HG03342 (cell line): ENCODE data around the gene ITGAD.

ENCODE experiments used
- ATAC-seq: cut with Tn5 transposase; IDR thresholded peaks from one replicate; pipeline ENCODE4 v1.9.1; 2021; ENCODE audit warnings: mild to moderate bottlenecking, moderate library complexity; ENCODE audit not compliant: unreplicated experiment

The ITGAD gene

GRCh38 chr16:31474173-31474714 lies 81.1 kb downstream of the ITGAD start:
- ATAC-seq: no peak

GRCh38 chr16:31474773-31475738 lies 81.9 kb downstream of the ITGAD start:
- no peak for ATAC-seq

GRCh38 chr16:31475946-31476302 lies 82.8 kb downstream of the ITGAD start:
- ATAC-seq: no peak
